Kidney (tissue), 2 donors: ENCODE data around the gene SIRPB1. TPM values are rescaled to one million over a fixed set of nuclear protein-coding genes. Genes with fewer than 3 reads are reported as not detected.

Experiments
- polyA plus RNA-seq: library from polyadenylated mRNA; stranded (reverse); fragments of 350-450 nt; fragmentation: Illumina TruSeq; extraction: RNeasy Lipid Tissue Mini Kit (QIAGEN cat#74804); gene quantifications from one replicate; pipeline ENCODE4 v1.2.3, GENCODE V29; 2014; ENCODE audit warnings: low read depth, low replicate concordance; ENCODE audit not compliant: insufficient read depth
- total RNA-seq: library from RNA; stranded (reverse); fragmentation: NEBNext Ultra II Directional; extraction: Animal tissue kit (Norgen Biotek cat#: 25700); gene quantifications from one replicate; pipeline ENCODE4 v1.2.1, GENCODE V29; 2021
- donor health status: DM: yes; HTN: yes; CAD: no.

The SIRPB1 gene
- total and polyA plus RNA-seq, 2 donors from 2014 or later: 0.58 to 8.2 TPM

Other genes starting within 250 kb of the SIRPB1 start
- 220 TPM for gene FKBP1A, start 227.0 kb downstream of the SIRPB1 start, total RNA-seq
- gene FKBP1A, start 227.0 kb downstream of the SIRPB1 start, polyA plus RNA-seq: 260 TPM
- 78.2 TPM for gene NSFL1C, start 153.2 kb downstream of the SIRPB1 start, total RNA-seq
- 76.1 TPM for gene NSFL1C, start 153.2 kb downstream of the SIRPB1 start, polyA plus RNA-seq
- gene SIRPB2, start 128.6 kb downstream of the SIRPB1 start, total RNA-seq: 8.2 TPM
- gene SIRPB2, start 128.6 kb downstream of the SIRPB1 start, polyA plus RNA-seq: 0.86 TPM
- 0.35 TPM for gene SIRPD, start 62.3 kb downstream of the SIRPB1 start, total RNA-seq
- gene SIRPD, start 62.3 kb downstream of the SIRPB1 start, polyA plus RNA-seq: not detected
- gene SIRPG, start 37.8 kb upstream of the SIRPB1 start, total RNA-seq: 2.5 TPM
- not detected for gene SIRPG, start 37.8 kb upstream of the SIRPB1 start, polyA plus RNA-seq